ENCODE data around the gene RFX2.

RFX2 gene

DNA sequence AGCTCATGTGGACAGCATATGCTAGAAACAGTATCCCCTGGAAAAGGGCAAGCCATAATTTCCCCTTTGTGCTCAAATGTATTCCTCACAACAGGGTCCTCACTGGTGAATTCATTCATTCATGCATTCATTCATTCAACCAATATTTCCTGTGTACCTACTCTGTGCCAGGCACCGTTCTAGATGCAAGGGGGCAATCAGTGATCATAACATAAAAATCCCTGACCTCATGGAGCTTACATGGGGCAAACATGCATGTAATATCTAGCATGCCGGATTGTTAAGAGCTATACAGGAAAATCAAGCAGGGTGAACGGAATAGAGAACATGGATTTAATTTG is 134.9 kb downstream of the RFX2 start:
- Histone ChIP-seq H3K27ac (no peak overlapping the region), H3K36me3 (peaks cover 5 to 31% (median 10%) of the 10 kb centered on the region in 3 donors), H3K4me1 (peaks cover 6 to 52% (median 39%) of the 10 kb centered on the region in 4 donors), H3K9me3 (no peaks in the 10 kb centered on the region), H3K27me3 (no peaks in the 10 kb centered on the region), H3K4me3 (no peak overlapping the region)
- intact Hi-C loops (cut with DNase I; ENCODE audit: low total_unique reads) = no loop called here
- no peak for TF ChIP-seq CTCF (IDR thresholded peaks at IDR 0.05)
- DNase-seq = no peak

DNA sequence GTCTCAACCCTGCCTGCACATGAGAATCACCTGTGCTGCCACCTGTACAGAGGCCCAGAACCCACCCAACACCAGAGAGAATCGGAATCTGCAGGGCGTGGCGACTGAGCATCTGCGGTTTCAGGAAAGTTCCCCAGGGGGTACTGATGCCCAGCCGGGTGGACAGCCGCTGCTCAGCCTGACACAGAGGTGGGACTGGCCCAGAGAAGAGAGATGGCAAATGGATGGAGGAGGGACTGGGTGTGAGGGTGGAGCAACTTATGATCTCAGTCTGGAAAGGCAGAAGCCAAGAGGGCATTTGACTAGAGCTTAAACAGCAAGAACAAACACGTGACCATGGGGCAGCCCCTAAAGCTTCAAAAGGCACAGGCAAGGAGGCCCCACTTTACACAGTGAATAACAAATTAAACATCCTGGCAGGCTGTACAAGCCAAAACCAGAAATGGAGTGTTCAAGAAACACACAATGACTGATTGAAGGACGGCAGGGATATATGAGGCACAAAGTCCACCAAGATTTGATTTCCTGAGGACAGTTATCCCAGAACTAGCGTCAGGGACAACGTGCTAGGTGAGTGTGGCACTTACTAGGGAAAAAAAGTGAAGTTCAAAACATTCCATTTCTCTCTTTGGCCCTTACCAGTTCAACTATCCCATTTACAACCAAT is 135.4 kb downstream of the RFX2 start:
- no peak for DNase-seq
- Histone ChIP-seq H3K9me3 (no peaks in the 10 kb centered on the region), H3K4me1 (peaks cover 6 to 53% (median 39%) of the 10 kb centered on the region in 4 donors), H3K36me3 (peaks cover 5 to 31% (median 10%) of the 10 kb centered on the region in 3 donors), H3K27ac (no peak overlapping the region), H3K27me3 (no peaks in the 10 kb centered on the region), H3K4me3 (no peak overlapping the region)
- intact Hi-C loops (cut with DNase I; ENCODE audit: low total_unique reads) = no loop called here
- TF ChIP-seq CTCF (IDR thresholded peaks at IDR 0.05) = no peak

DNA sequence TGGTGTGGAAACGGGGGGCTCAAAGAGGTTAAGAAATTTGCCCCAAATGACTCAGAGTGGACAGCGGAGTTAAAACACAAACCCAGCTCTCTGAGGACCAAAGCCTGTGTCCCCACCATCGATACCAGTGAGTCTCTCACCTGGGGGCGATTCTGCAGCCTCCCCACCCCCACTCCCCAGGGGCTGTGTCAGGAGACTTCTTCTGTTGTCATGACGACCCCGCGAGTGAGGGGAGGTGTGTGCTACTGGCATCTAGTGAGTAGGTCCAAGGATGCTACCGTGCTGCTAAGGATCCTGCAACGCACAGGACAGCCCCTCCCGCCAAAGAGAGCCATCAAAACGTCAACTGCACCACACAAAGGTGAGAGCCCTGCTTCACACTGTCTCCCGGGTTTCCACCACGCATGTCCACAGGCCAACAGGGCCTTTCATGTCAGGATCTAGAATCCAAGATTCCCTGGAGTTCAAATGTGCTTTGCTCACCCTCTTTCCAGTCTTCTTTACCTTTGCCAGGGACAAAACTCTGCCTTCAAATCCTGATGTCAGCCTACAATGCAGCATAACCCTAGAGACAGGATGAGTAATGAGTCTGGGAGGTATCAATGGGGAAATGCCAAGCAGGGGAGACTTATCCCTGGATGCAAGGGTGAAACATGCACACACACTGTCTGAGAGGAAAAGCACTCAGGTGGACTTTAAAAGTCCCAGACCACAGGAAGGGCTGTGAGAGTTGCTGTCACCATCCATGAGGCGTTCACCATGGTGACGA is 136.2 kb downstream of the RFX2 start:
- Histone ChIP-seq H3K27ac (no peak overlapping the region), H3K4me1 (peaks cover 6 to 51% (median 35%) of the 10 kb centered on the region in 4 donors)
- no peak for DNase-seq

DNA sequence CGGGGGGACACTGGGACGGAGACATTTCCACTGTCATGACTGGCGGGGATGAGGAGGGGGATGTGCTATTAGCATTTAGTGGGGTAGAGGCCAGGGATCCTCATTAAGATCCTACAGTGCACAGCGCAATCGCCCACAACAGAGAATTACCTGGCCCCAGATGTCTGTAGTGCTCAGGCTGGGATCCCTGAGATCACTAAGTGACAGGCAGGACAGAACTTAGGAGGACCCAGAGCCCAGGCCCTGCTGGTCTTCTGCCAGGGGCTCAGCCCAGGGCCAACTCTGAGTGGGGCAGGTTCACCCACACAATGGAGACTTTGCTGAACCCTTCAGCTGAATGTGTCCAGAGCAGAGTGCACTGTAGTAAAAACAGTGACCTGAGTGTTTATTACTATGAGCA is 136.9 kb downstream of the RFX2 start:
- Histone ChIP-seq H3K27ac (no peak overlapping the region), H3K4me3 (no peak overlapping the region), H3K36me3 (peaks cover 5 to 31% (median 10%) of the 10 kb centered on the region in 3 donors), H3K4me1 (peaks cover 0 to 51% (median 34%) of the 10 kb centered on the region in 4 donors), H3K9me3 (no peaks in the 10 kb centered on the region), H3K27me3 (no peaks in the 10 kb centered on the region)
- TF ChIP-seq CTCF (IDR thresholded peaks at IDR 0.05) = no peak
- intact Hi-C loops (cut with DNase I; ENCODE audit: low total_unique reads) = no loop called here
- no peak for DNase-seq

More for the DNA sequence above, 136.2 kb downstream of the RFX2 start:
- no peaks in the 10 kb centered on the region for H3K9me3 ChIP-seq
- no peak for TF ChIP-seq CTCF (IDR thresholded peaks at IDR 0.05)
- H3K36me3 ChIP-seq = peaks cover 5 to 31% (median 10%) of the 10 kb centered on the region in 3 donors
- no peak overlapping the region for H3K4me3 ChIP-seq
- intact Hi-C loops (cut with DNase I; ENCODE audit: low total_unique reads) = no loop called here
- no peaks in the 10 kb centered on the region for H3K27me3 ChIP-seq

GRCh38 chr19:5972355-5972731 is 138.0 kb downstream of the RFX2 start:
- H3K9me3 ChIP-seq = no peaks in the 10 kb centered on the region
- TF ChIP-seq CTCF (IDR thresholded peaks at IDR 0.05) = no peak
- no peak overlapping the region for H3K4me3 ChIP-seq
- intact Hi-C loops (cut with DNase I; ENCODE audit: low total_unique reads) = no loop called here
- DNase-seq = no peak
- H3K36me3 ChIP-seq = peaks cover 5 to 31% (median 10%) of the 10 kb centered on the region in 3 donors
- H3K27me3 ChIP-seq = no peaks in the 10 kb centered on the region
- no peak overlapping the region for H3K27ac ChIP-seq
- H3K4me1 ChIP-seq = peaks cover 0 to 59% (median 42%) of the 10 kb centered on the region in 4 donors

All from tibial artery (tissue), 4 donors.